GM21529 (cell line): ENCODE measurements around the gene GPR162.
"Not testable (repeated sequence)": the region's sequence is repeated elsewhere in the genome, so short reads cannot be mapped to it uniquely, and the experiment has no call there.

Experiments
- ATAC-seq: cut with Tn5 transposase; IDR thresholded peaks from one replicate; pipeline ENCODE4 v1.9.1; 2021; ENCODE audit not compliant: unreplicated experiment

GPR162 gene

DNA sequence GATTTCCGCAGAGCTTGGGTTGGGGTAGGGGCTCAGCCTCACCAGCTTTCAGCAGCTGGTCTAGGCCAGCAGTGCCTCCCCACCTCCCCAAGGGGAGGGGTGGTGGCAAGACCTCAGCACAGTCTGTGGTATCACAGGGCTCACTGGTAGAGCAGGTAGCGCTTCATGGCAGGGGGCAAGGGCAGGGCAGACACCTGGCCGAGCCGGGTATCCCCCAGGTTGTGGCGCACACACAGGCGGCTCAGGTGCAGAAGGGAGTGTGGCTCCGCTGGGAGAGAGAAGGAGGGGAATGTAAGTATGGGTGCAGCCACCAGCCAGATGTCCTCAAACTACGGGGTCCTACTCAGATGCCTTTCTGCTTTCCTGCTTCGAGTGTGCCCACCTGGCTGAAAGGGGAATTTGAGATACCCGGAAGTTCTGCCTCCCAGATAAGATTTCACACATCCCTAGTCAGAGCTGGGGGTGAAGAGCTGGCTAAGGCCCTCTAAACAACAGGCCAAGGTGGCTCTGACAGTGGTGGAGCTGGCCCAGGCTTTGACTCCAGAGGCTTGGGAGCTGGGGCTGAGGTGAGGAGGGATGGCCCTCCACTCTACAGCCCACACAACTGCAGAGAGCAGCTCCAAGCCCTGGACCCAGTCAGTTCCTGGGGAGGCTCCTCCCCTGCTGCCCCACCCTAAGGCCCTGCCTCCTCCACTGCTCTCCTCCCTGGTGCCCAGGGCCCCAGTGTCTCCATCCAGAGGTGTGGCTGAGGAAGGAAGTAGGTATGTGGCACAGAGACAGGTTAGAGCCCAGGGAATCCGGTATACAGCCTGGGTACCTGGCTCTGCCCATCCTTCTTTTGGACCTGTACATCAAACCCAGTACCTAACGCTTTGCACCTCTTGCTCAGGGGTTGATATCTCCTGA is 49.7 kb downstream of the GPR162 start:
- no peak for ATAC-seq

DNA sequence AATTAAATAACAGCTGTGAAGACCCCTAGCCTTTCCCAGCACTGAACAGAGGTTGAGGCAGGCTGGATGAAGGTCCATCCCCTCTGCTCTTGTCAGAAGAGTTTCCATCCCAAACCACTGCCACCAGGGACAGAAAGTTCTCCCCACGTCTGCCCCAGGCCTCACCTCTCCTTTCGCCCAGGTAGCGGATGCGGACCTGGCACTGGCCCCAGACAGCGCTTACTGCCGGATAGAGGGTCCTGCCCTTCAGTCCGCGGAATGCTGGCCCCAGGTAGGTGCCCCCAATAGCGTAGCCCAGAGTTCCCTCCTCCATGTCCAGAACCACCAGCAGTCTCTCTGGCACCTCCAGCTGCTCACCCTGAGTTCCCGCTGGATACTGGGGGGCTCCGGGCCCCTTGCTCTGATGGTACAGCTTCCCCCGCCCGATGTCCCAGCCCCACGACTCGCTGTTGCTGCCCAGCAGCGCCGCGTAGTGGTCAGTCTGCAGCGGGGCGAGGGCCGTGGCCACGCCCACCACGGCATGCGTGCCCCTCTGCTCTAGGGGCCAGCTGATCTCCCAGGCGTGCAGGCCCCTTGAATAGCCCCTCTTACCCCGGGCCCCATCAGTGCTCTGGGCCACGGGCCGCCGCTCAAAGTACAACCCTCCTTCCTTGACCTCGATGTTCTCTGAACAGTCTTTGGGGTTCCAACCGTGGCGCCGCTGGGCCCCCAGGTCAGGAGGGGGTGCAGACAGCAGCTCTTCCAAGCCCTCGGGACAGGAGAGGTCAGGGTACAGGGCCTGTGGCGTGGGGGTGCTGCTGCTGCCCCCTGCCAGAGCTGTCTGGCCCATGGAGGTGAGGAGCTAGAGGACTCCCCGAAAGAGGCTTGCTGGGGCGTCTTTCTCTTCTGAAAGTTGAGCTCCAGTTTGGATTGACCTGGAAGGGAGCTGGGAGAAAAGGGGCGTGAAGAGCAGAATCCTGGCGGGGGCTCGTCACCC is 50.7 kb downstream of the GPR162 start:
- ATAC-seq = no peak

DNA sequence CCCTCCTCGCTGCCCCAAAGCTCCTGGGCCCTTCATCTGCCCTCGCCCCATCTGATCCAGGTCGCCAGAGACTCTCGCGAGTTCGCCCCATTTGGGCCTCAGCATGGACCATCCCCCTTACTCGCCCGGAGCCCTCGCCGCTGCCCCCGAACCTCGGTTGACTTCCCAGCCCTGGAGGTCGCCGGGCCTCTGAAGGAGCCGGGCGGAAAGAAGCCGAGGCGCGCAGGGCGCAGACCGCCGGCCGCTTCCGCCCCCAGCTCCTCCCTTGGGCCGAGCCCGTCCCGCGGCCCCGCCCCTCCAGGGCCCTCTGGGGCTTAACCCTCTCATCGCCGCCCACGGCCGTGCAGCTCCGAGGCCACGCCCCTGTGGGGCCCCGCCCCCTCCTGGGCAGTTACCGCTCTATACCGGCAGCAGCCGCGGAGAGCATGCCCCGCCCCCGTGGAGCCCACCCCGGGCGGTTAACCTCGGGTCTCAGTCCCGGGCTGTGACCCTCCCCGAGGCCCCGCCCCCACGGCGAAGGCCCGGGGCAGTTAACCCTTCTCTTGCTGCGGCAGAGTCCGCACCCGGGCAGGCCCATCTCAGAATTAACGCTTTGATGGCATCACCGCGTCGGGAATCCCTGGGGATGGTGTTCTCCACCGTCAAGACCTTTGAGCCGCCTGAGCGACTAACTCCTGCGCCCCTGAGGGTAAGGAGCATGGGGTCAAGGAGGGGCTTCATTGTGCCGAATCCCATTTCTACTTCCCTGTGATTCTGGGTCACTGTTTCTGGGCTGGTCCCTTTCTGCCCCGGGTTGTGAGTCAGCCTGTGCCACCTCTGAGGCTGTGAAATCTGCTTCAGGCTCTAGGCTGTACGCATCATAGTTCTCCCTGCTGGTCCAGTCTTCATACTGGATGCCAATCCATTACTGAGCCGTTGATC is 51.7 kb downstream of the GPR162 start, which contains the start of gene SPSB2:
Gene SPSB2, minus strand, starts transcription at position 210 of the 921 bp plus-strand sequence. CDS start 402 bp downstream, outside the sequence.
- ATAC-seq = peak; percentile 70

DNA sequence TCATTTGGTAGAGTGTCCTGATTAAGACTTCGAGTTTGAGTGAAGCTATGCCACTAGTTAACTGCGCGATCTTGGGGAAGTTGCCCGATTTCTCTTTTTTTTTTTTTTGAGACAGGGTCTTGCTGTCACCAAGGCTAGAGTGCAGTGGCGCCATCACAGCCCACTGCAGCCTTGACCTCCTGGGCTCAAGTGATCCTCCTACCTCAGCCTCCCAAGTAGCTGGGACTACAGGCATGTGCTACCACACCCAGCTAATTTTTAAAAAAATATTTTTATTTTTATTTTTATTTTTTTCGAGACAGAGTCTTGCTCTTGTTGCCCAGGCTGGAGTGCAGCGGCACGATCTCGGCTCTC is 52.4 kb downstream of the GPR162 start:
- not testable (repeated sequence) for ATAC-seq
